ENCODE data around the gene ZNF582. TPM values are rescaled to one million over a fixed set of nuclear protein-coding genes. Genes with fewer than 3 reads are reported as not detected.

ZNF582 gene
- total RNA-seq, 4 donors from 2014 or later, result 4.9 to 19.6 (median 10.9) TPM

DNA sequence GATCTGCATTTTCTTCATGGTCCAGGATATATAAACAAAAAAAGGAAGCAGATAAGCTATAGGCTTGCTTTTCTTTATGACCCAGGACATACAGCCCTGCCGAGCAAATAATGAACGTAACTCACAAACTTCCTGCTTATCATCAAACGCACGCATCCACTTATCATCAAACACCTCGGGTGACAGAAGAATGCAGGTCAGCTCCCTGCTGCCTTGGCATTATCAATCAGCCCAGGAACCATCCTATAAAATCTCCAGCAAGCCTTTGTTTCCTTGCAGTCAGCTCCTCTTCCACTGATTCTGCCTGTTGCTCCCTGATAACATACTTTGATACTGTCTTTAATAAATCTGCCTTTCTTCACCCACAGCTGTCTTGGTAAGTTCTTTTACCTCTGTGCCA lies 5.5 kb upstream of the ZNF582 start:
- no peak for TF ChIP-seq POLR2A (IDR thresholded peaks at IDR 0.05)
- TF ChIP-seq, protein P1, sequence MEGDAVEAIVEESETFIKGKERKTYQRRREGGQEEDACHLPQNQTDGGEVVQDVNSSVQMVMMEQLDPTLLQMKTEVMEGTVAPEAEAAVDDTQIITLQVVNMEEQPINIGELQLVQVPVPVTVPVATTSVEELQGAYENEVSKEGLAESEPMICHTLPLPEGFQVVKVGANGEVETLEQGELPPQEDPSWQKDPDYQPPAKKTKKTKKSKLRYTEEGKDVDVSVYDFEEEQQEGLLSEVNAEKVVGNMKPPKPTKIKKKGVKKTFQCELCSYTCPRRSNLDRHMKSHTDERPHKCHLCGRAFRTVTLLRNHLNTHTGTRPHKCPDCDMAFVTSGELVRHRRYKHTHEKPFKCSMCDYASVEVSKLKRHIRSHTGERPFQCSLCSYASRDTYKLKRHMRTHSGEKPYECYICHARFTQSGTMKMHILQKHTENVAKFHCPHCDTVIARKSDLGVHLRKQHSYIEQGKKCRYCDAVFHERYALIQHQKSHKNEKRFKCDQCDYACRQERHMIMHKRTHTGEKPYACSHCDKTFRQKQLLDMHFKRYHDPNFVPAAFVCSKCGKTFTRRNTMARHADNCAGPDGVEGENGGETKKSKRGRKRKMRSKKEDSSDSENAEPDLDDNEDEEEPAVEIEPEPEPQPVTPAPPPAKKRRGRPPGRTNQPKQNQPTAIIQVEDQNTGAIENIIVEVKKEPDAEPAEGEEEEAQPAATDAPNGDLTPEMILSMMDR (IDR thresholded peaks at IDR 0.05), result no peak
- H3K27me3 ChIP-seq, result no peaks in the 10 kb centered on the region
- H3K36me3 ChIP-seq, result peaks cover 4 to 14% of the 10 kb centered on the region in 2 donors
- H3K4me1 ChIP-seq, result peaks cover 4 to 9% of the 10 kb centered on the region in 2 donors
- intact Hi-C loops (cut with DNase I), result loop anchor here (10.0 kb wide), 1 partner anchor 276 kb away; the partner anchor contains the start of gene ZNF835
- no peaks in the 10 kb centered on the region for H3K9me3 ChIP-seq
- H3K4me3 ChIP-seq (replicated peaks in 1 of 3), result no peak overlapping the region
- WGBS, 2 donors, result 89 to 91% methylated on average over 5 of the region's 5 CpGs
- no peak for DNase-seq
- H3K27ac ChIP-seq, result no peak overlapping the region

DNA sequence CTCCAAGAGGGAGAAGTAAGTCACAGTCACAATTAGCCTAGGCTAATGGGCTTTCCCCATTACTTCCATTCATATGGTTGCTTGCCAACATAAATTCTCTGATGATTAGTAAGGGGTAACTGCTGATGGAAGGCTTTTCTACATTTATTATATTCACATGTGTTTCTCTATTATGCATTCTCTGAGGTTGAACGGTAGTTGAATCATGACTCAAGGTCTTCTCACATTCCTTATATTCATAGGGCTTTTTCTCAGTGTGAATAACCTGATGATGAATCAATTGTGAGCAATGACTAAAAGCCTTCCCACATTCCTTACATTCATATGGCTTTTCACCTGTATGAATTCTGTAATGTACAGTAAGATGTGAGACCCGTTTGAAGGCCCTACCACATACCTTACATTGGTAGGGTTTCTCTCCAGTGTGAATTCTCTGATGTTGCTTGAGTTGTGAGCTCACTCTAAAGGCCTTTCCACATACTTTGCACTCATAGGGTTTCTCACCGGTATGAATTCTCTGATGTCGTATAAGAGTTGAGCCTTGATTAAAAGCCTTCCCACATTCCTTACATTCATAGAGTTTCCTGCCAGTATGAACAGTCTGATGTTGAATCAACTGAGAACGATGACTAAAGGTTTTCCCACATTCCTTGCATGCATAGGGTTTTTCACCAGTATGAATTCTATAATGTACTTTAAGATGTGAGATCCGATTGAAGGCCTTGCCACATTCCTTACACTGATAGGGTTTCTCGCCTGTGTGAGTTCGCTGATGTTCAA lies 9.3 kb downstream of the ZNF582 start:
- no peak for DNase-seq
- 90 to 94% methylated on average over 8 of the region's 8 CpGs for WGBS, 2 donors
- peaks cover 7 to 26% of the 10 kb centered on the region in 2 donors for H3K36me3 ChIP-seq
- H3K4me1 ChIP-seq, result no peaks in the 10 kb centered on the region
- TF ChIP-seq POLR2A (IDR thresholded peaks at IDR 0.05), result no peak
- TF ChIP-seq, protein P1 (IDR thresholded peaks at IDR 0.05), result no peak
- H3K4me3 ChIP-seq (replicated peaks in 1 of 3), result no peak overlapping the region
- intact Hi-C loops (cut with DNase I), result no loop called here
- H3K27ac ChIP-seq, result no peak overlapping the region
- no peaks in the 10 kb centered on the region for H3K27me3 ChIP-seq
- no peaks in the 10 kb centered on the region for H3K9me3 ChIP-seq

DNA sequence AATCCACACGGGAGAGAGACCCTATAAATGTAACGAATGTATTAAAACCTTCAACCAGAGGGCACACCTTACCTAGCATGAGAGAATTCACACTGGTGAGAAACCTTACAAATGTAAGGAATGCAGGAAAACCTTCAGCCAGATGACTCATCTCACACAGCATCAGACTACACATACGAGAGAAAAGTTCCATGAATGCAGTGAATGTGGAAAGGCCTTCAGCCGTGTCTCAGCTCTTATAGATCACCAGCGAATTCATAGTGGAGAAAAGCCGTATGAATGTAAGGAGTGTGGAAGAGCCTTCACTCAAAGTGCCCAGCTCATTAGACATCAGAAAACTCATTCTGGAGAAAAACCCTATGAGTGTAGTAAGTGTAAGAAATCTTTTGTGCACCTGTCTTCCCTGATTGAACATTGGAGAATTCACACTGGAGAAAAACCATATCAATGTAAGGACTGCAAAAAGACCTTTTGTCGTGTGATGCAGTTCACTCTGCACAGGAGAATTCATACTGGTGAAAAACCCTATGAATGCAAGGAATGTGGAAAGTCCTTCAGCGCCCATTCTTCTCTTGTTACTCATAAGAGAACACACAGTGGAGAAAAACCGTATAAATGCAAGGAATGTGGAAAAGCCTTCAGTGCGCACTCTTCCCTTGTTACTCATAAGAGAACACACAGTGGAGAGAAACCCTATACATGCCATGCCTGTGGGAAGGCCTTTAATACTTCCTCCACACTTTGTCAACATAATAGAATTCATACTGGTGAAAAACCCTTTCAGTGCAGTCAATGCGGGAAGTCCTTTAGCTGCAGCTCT lies 16.0 kb downstream of the ZNF582 start:
- no peak for DNase-seq
- Histone ChIP-seq H3K4me3 (replicated peaks in 1 of 3) (no peak overlapping the region), H3K36me3 (peaks cover 49 to 55% of the 10 kb centered on the region in 2 donors), H3K27ac (no peak overlapping the region), H3K4me1 (no peaks in the 10 kb centered on the region), H3K27me3 (no peaks in the 10 kb centered on the region), H3K9me3 (no peaks in the 10 kb centered on the region)
- intact Hi-C loops (cut with DNase I), result no loop called here
- 90 to 93% methylated on average over 11 of the region's 11 CpGs for WGBS, 2 donors
- TF ChIP-seq, protein P1 (IDR thresholded peaks at IDR 0.05), result no peak
- no peak for TF ChIP-seq POLR2A (IDR thresholded peaks at IDR 0.05)

DNA sequence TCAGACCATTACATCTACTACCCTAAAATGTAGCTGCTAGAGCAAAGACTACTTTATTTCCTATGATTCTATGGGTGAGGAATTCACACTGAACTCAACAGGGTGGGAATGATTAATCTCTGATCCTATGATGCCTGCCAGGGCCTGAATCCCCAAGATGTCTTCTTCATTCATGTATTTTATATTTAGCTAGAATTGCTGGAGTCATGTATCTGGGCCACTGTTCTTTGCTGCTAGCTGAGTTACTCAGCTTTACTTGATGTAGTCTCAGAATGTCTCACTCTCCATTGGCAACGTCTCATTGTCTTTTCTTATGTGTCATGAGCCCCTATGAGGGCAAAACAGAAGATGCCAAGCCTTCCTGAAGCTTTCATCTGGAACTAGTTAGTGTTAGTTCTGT lies 21.1 kb downstream of the ZNF582 start:
- intact Hi-C loops (cut with DNase I), result no loop called here
- Histone ChIP-seq H3K4me3 (replicated peaks in 1 of 3) (no peak overlapping the region), H3K4me1 (peaks cover 13 to 15% of the 10 kb centered on the region in 2 donors), H3K36me3 (peaks cover 39 to 40% of the 10 kb centered on the region in 2 donors), H3K27ac (no peak overlapping the region), H3K9me3 (no peaks in the 10 kb centered on the region), H3K27me3 (no peaks in the 10 kb centered on the region)
- DNase-seq, result no peak
- TF ChIP-seq, protein P1 (IDR thresholded peaks at IDR 0.05), result no peak
- no peak for TF ChIP-seq POLR2A (IDR thresholded peaks at IDR 0.05)
- WGBS, 2 donors, result 89 to 91% methylated on average over 1 of the region's 1 CpG
